RPMI8226 (cell line): ENCODE results near the gene DGKI.

Experiments used
- DNase-seq: peaks from one replicate; pipeline ENCODE4 v3.0.0-alpha.2; 2015

The DGKI gene

GRCh38 chr7:137871170-137871915 lies 24.6 kb upstream of the DGKI start:
- DNase-seq, result no peak

DNA sequence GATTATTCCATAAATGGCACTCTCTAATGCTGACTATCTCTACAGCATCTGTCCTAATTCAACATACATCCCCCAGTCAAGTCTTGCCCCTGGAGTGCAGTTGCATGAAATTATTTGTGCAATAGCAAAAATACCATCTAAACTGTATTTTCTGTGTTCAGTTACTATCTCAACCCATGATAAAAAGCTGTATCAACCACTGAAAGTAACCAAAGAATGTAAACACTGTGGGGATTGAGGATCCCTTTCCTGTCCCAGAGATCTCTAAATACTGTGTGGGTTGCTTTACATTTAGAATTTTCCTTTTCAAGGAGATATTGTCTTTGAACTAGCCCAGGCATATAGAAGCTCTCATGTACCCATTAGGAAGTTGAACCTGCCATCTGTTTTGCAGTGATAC lies 23.9 kb upstream of the DGKI start:
- no peak for DNase-seq

DNA sequence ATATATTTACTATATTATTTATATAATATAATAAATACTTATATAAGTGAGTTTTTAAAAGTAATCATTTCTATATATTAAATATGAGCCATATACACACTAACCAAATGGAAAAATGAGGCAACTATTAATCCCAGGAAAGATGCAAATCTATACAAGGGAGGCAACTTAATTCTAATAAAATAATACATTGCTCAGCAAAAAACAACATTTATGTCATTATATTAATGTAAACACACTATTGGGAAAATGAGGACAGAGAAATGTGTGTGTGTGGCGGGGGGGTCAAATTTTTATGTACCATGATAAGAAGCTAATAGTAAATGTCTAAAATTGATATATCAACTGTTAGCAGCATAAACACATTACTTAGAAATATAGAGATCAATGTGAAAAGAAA lies 23.3 kb upstream of the DGKI start:
- no peak for DNase-seq

DNA sequence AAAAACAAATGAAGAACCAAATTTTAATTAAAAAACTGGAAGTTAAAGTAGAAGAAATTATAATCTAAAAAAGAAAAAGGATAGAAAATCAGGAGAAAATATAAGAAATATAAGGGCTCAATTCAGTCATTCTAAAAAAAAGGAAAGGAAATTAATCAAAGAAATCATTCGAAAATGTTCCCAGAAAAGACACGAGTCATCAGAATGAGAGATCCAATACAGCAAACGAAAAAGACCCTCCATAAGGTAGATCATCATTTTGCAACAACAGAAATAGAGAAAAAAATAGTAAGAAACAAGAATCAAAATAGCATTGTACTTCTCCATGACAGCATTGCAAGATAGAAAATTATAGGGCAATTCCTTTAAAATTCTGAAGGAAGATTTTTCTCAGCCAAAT lies 22.5 kb upstream of the DGKI start:
- DNase-seq, result no peak

- DNase-seq, result no peak
Observed at GRCh38 chr7:137867289-137867688, 20.5 kb upstream of the DGKI start.

DNA sequence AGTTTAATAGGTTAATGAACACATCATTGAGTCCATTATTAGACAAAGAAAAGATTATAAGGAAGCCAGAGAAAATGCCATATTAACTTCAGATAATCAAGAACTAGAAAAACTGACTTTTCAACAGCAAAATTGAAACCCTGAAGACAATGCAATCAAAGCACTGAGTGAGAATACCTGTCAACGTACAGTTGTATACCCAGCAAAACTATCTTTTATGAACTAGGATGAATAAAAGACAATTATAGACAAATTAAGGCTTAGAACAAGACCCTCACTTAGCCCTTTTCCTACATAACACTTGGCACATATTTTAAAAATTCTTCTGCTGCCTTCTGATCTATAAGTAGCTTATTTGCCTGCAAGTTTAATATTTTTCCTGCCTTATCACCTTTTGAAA lies 19.0 kb upstream of the DGKI start:
- no peak for DNase-seq

- DNase-seq, result no peak
Observed at GRCh38 chr7:137862964-137863363, 16.2 kb upstream of the DGKI start.

DNA sequence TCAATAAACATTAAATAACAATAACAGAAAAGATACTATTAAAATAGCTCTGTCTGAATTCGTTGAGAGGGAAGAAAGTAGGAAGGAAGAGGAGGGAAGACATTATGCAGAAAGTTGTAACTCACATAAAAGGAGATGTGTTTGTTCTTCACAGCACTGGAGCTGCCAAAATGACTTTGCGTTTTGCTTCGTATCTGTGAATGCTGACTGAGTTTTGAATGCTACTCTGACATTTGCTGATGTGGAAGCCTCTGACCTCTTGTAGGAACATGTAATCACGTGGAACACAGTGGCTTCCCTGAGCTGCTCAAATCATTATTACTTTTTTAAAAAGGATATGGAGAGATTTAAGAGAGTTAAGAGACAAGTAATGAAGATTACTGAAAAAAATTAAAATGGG lies 15.6 kb upstream of the DGKI start:
- DNase-seq, result no peak

- DNase-seq, result no peak
Observed at GRCh38 chr7:137860542-137860941, 13.8 kb upstream of the DGKI start.

DNA sequence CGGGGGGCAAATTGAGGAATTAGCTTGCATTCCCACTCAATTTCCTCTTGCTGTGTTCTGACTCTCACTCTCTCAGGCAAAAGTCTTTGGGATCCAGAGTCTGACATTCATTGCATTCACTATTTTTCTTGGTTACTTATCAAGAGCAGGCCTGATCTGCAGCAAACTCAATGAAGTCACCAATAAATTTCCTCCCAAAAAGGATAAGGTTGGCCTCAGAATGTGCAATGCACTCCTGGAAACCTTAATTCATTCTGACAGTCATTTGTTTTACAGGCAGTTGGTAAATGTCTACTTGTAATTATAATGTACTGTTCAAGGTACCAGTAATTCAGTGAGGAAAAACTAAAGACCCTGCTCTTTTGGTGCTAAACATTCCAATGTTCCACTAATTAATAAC lies 6.3 kb upstream of the DGKI start:
- DNase-seq, result no peak

DNA sequence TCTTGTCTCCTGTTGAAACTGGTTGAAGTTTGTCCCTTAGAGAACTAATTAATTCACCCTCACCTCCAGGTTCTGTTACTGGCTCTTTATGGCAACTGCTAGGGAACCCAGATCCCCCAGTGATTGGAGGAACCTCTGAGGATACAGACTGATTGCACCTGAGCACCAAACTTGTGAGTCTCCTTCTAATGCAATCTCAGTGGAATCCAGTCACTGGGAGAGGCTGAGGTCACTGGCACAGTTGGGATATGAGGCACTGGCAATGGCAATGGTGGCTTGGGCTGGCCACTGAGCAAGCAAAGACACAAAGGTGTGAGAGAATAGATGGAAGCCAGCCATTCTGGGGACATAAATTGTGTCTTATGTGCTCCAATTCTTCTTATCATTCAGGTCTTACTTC lies 5.3 kb upstream of the DGKI start:
- DNase-seq, result no peak

DNA sequence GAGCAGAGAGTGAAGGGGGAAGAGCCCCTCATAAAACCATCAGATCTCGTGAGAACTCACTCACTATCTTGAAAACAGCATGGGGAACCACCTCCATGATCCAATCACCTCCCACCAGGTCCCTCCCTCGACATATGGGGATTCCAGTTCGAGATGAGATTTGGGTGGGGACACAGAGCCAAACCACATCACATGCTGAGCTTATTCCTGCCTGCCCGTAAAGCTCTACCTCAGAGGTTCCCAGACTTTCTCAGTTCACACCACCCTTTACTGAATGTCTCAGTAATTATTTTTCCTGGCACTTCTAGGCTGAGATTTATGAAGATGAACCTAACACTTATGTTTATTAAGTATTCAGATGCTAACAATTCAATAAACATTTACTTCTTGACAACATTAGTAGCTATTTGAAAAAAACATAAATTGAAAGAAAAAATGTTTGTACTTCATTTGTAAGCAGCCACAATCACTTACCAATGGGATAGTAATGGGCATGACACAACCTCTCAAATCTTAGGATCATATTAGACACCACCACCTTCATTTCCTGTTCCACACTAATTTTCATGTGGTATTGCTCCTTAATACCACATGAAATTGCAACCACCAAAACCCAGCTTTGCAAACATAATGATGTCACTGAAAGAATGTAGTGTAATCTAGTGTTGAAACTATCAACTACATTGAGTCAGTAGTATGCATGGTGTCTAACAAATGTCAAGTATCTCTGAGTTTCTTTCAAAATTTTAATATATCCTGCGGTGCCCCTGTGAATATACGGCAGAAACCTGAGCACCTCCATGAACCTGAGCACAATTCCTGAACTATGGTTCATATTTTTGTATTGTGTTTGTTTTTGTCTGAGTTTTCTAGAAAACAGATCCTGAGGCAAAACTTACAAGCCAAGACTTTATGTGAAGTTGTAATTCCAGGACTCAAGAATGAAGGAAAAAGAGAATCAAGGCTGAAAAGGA lies 4.5 kb upstream of the DGKI start:
- no peak for DNase-seq

DNA sequence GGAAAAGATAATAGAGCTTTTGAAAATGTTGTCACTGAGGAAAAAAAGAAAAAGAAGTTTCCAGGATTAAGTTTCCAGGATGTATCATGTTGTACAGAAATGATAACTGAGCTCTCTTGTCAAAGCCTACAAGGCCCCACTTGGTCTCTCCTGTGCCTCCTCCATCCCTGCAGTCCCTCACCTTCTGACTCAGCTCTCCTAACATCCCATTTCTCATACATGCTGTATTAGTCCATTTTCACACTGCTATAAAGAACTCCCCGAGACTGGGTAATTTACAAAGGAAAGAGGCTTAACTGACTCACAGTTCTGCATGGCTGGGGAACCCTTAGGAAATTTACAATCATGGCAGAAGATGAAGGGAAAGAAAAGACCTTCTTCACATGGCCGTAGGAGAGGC lies 3.8 kb upstream of the DGKI start:
- no peak for DNase-seq

- DNase-seq, result no peak
Observed at GRCh38 chr7:137848095-137848494, 1.3 kb upstream of the DGKI start.

- DNase-seq, result no peak
Observed at GRCh38 chr7:137847568-137848050, 835 bp upstream of the DGKI start.

GRCh38 chr7:137846549-137846826 lies 286 bp downstream of the DGKI start:
- DNase-seq, result no peak

- DNase-seq, result no peak
Observed at GRCh38 chr7:137844677-137845425, 1.9 kb downstream of the DGKI start.

DNA sequence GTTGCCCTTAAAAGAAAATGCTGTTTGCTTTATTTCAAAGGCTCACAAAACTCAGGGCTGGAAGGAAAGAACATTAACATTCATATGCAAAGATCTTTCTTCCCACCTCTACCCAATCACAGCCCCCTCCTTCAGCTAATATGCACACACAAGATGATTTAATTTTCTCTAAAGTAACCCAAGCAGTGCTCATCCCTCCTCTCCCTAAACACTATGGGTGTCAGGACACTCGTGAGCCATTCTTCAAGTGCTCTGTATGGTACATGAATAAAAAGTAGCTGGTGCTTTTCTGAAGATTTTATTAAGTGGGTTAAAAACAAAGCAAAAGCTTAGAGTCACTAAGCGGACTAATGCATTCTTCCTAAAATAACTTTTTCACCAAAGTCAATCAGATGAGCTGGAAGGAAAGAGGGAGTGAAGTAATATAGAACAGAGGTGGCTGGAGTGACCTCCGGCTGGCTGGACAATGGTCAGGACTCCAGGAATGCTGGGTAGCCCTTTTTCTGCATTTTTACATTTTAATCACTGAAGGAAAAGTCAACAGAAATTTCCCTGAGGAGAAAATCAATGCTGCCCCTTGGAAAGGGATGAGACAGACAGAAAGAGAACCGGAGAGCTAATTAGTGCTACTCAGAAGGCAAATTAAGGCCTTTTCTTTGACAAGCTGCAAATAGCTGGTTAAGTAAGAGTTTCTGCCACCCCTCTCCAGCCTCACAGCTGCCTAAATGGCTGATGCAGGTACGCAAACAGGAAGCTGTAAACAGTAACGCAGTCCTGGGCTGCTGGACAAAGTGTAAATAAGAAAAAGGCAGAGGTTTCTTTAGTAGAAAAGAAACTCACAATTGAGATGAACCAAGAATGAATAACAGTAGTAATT lies 6.6 kb downstream of the DGKI start:
- no peak for DNase-seq

DNA sequence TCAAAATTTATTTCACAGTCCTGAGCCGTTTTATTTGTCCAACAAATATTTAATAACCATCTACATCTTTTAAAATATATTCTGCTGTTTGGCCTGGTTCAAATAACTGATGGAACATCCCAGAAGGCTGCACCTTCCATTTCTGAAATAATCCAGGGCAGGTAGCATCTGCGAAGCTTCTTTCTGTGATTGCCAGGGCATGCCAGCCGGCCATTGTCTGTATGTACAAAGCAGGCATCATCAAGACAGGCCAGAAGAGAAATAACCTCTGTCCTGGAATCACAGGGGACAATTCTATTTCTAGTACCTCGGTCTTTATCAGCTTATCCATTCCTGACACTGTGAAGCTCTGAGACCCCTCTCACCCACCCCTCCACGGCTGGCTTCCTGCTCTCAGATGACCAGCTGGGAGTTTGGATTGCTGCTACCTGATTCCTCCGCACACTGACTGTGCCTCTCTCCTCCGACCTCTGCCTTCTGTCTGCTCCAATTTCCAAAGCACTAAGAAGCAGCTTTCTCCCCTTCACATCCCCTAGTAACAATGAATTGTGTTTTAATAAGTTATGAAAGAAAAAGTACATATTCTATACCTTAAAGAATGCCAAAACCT lies 8.0 kb downstream of the DGKI start:
- DNase-seq, result no peak

DNA sequence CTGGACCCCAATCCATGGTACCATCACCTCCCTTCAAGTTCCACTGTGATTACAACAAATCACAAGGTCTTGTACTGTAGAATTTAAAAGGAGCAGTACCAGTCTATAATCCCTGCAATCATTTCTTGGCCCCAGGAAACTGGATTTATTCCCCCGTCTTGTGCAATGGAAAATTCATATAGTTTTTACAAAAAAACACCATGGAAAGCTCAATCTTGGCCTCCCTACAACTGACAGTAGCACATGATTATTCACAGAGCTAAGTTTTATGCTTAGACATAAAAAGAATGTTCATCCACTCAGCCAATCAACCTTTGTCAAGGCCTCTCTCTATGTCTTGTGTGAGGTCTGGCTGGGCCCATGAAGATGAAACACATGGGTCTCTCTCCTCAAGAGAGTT lies 10.2 kb downstream of the DGKI start:
- no peak for DNase-seq

- DNase-seq, result no peak
Observed at GRCh38 chr7:137836113-137836509, 10.7 kb downstream of the DGKI start.

DNA sequence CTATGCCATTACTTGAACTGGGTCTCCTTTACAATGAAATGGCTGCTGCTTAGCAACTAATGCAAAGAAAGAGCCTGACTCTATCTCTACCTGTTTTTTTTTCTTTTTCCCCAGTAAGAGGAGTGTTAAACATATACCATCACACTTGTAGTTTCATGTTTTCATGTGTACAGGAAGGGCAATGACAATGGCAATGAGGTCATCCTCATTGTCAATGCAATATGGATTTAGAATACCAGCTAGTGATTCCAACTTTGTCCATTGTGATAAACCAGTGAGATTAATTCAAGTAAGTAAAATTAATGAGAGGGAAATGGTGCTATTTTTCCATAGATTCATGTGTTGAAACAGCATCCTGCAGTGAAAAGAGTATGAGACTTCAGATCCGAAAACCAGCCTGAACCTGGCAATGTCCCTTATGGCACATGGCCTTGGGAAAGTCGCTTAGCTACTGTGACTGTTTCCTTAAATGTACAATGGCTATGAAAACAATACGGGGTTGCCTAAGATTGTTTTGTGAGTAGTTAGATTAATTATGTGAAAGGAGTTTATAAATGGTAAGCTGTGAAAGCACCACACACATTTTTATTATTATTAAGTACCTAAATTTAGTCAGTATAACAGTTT lies 11.2 kb downstream of the DGKI start:
- no peak for DNase-seq
